BLaER1 (cell line): ENCODE measurements around the gene HS3ST1.
"Not testable (repeated sequence)": the region's sequence is repeated elsewhere in the genome, so short reads cannot be mapped to it uniquely, and the experiment has no call there.

Source experiments
- H3K27ac ChIP-seq: shearing (Covaris generic); formaldehyde crosslinking; 2 replicates; pipeline ENCODE4 v1.8.1; 2022
- H3K27me3 ChIP-seq: shearing (Covaris generic); formaldehyde crosslinking; 2 replicates; pipeline ENCODE4 v1.8.1; 2022
- H3K36me3 ChIP-seq: shearing (Covaris generic); formaldehyde crosslinking; 2 replicates; pipeline ENCODE4 v1.8.1; 2022
- H3K4me1 ChIP-seq: shearing (Covaris generic); formaldehyde crosslinking; 2 replicates; pipeline ENCODE4 v1.8.1; 2022
- H3K4me2 ChIP-seq: shearing (Covaris generic); formaldehyde crosslinking; 2 replicates; pipeline ENCODE4 v1.8.1; 2022
- H3K4me3 ChIP-seq: shearing (Covaris generic); formaldehyde crosslinking; 2 replicates; pipeline ENCODE4 v1.8.1; 2022
- H3K9ac ChIP-seq: shearing (Covaris generic); formaldehyde crosslinking; 2 replicates; pipeline ENCODE4 v1.8.1; 2022
- H3K9me3 ChIP-seq: shearing (Covaris generic); formaldehyde crosslinking; 2 replicates; pipeline ENCODE4 v1.8.1; 2022
- H4K20me1 ChIP-seq: shearing (Covaris generic); formaldehyde crosslinking; 2 replicates; pipeline ENCODE4 v1.8.1; 2022
- Cebpa-rat ChIP-seq: shearing (Covaris generic); IDR thresholded peaks from 2 replicates; pipeline ENCODE4 v1.8.1; 2022

Gene HS3ST1

DNA sequence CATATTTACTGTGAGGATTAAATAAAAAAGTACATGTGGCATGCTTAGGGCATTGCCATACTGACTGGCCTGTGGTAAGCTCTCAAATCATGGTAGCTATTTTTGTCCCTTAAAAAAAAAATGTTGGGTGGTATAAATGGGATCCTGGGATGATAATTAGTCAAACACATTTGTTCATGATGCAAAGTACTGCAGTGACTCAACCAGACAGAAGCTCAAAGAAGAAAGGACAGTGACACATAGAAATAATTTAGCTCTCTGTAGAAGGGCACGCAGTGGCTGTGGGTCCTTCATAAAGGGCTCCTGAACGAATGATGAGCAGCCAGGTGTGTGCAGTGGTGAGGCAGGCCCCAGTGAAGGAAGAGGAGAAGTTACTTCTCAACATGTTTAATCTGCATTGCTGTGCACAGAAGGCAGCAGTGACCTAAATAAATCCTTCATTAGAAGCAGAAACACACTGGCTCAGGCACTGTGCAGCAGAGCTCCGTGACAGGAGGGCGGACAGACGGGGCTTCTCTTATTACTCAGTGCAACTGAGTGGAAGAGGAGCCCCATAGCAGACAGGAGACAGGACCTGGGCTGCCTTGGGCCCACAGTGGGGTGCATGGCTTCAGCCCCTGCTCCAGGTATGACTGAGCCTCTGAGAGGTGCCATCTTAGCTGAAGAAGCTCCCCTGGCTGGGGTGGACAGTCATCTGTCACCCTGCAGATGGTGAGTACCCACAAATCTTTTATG, 20.3 kb downstream of the HS3ST1 start:
- H3K4me1 ChIP-seq: no peaks in the 10 kb centered on the region
- TF ChIP-seq Cebpa-rat: no peak
- no peaks in the 10 kb centered on the region for H3K36me3 ChIP-seq
- no peaks in the 10 kb centered on the region for H3K9me3 ChIP-seq
- H3K27me3 ChIP-seq: no peaks in the 10 kb centered on the region
- H3K27ac ChIP-seq: no peak overlapping the region
- no peak overlapping the region for H3K4me2 ChIP-seq
- no peak overlapping the region for H3K9ac ChIP-seq
- no peaks in the 10 kb centered on the region for H4K20me1 ChIP-seq
- H3K4me3 ChIP-seq: no peak overlapping the region

DNA sequence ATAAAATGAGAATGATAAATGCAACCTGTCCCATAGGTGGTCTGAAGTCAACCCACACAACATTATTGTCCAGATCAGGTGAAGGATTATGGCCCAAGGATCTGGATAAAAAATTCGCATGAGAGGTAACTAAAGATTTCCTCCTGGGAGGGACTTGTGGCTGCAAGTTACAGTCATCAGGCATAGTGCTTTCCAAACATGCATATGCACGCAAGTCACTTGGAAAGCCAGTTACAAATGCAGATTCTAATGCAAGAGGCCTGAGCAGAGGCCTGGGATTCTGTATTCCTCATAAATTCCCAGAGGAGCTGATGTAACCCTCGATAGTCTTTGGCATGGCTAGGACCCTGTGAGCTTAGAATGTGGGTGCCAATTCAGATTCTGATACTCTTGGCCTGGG, 21.1 kb downstream of the HS3ST1 start:
- H3K9me3 ChIP-seq: no peaks in the 10 kb centered on the region

DNA sequence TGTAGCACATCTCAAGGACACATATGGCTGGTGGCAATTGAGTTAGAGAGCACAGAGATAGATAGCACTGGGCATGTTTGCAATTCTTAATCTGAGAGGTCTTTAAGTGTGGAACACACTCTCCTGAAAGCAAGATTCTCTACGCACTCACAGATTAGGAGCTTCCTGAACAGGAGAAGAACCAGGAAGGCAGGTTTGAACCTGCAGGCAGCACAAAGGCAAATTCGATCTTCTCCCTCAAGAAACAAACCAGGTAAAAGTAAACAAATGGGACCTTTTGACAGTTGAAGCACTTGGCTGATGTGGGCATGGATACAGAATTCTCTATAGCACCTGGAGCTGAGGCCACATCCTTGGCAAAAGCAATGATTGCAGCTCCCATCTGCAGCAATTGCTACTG, 24.3 kb downstream of the HS3ST1 start:
- Histone ChIP-seq H3K4me2 (no peak overlapping the region), H3K4me1 (peaks cover 9% of the 10 kb centered on the region), H3K27ac (no peak overlapping the region), H3K9me3 (peaks cover 5% of the 10 kb centered on the region), H3K9ac (no peak overlapping the region), H3K36me3 (no peaks in the 10 kb centered on the region), H3K4me3 (no peak overlapping the region), H3K27me3 (no peaks in the 10 kb centered on the region), H4K20me1 (no peaks in the 10 kb centered on the region)
- TF ChIP-seq Cebpa-rat: no peak

More for the DNA sequence above, 21.1 kb downstream of the HS3ST1 start:
- Histone ChIP-seq H3K27ac (no peak overlapping the region), H3K4me1 (no peaks in the 10 kb centered on the region), H3K27me3 (no peaks in the 10 kb centered on the region), H3K36me3 (no peaks in the 10 kb centered on the region), H3K4me2 (no peak overlapping the region), H3K4me3 (no peak overlapping the region), H3K9ac (no peak overlapping the region), H4K20me1 (no peaks in the 10 kb centered on the region)
- TF ChIP-seq Cebpa-rat: no peak

DNA sequence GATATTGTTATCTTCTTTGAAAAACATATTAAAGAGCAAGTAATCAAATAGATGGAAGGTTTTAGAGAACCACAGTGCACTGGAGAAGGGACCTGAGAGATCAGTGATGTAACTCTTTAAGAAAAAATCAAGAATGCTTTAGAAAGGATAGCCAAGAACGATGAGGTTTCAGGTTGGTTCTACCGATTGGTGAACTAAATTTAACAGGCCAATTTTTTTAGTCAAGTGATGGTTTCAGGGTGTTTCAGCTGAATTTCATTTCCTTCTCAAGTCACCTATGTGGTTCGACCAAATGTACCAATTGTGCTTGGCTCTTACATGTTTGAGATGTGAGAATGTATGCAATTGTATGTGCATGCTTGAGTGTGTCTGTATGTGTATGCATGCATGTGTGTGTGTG, 26.5 kb downstream of the HS3ST1 start:
- no peak for TF ChIP-seq Cebpa-rat
- H3K27ac ChIP-seq: no peak overlapping the region
- H3K4me1 ChIP-seq: peaks cover 25% of the 10 kb centered on the region

DNA sequence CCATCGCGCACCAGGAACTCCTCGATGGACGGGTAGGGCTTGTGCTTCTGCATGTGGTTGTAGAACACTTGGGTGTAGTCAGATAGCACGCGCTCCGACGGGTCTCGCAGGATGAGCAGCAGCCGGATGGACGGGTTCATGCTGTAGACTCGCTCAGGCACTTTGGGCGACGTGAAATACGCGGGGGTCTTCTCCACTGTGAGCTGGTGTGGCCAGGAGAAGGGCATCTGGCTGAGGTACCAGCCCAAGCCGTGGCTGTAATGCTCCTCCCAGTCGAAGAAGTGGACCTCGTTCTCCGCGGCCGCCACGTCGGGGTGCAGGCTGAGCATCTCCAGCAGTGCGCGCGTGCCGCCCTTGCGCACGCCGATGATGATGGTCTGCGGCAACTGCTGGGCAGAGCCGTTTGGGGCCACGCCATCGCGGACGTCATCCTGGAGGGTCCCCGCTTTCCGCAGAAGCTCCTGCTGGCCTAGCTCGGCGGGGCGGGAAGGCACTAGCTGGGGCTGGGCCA, 29.2 kb downstream of the HS3ST1 start:
- no peak overlapping the region for H3K4me3 ChIP-seq
- H3K9ac ChIP-seq: no peak overlapping the region
- no peak overlapping the region for H3K27ac ChIP-seq
- H3K9me3 ChIP-seq: peaks cover 9% of the 10 kb centered on the region
- H3K4me1 ChIP-seq: peaks cover 25% of the 10 kb centered on the region
- no peaks in the 10 kb centered on the region for H3K27me3 ChIP-seq
- H4K20me1 ChIP-seq: no peaks in the 10 kb centered on the region
- no peak overlapping the region for H3K4me2 ChIP-seq
- H3K36me3 ChIP-seq: no peaks in the 10 kb centered on the region
- TF ChIP-seq Cebpa-rat: no peak

More for the DNA sequence above, 26.5 kb downstream of the HS3ST1 start:
- no peak overlapping the region for H3K9ac ChIP-seq
- H3K4me3 ChIP-seq: no peak overlapping the region
- H4K20me1 ChIP-seq: no peaks in the 10 kb centered on the region
- H3K9me3 ChIP-seq: peaks cover 9% of the 10 kb centered on the region
- H3K27me3 ChIP-seq: no peaks in the 10 kb centered on the region
- no peaks in the 10 kb centered on the region for H3K36me3 ChIP-seq
- no peak overlapping the region for H3K4me2 ChIP-seq

DNA sequence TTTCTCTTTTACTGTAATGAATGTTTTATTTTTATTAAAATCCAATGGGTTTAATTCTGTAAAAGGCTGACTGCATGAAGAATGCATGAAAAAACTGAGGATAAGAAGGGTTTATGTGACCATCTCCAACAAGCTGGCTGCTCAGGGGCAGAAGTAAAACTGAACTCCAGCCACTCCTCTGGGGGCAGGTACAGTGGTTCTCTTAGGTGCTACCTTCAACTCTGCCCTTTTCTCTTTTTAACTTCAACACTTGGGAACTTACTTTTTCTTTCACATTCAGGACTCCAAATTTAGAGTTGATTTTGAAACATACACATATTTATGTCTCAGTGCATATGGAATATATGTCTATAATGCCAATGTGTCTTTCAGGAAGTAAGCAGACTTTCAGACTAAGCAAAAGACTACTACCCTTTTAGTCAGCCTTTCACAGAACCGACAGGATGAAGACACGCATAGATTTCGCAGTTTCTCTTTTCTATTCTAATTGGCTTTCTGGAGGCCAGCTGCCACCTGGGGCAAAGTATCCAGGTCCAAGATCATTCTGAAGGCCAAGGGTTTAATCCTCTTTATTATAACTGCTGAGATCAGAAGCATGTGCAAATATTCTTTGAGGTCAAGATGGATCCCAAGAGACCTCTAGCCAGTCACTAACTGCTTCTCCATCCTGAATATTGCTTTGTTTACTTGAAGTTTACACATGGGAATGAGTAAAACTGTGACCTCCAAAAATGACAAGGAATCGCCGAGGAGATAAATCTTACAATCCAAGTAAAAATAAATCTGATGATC, 30.7 kb downstream of the HS3ST1 start:
- H3K9me3 ChIP-seq: peaks cover 9% of the 10 kb centered on the region

DNA sequence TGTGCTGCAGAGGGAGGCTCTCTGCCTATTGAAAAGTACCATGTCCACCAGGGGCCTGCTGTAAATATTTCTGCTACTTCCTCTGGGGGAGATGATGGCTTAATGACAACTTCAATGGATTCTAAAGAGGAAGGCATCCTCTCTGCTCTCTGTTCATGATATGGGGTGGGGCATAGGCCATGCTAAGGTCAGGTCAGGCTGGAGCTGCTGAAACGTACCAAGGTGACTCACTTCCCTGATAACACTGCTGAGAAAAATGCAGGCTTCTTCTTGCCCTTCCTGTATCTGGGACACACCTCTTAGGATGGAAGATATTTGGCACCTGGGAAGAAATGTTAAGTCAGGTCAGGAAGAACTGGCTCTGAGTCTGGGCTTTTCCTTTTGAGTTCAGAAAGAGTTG, 31.5 kb downstream of the HS3ST1 start:
- Histone ChIP-seq H4K20me1 (no peaks in the 10 kb centered on the region), H3K4me2 (no peak overlapping the region), H3K4me1 (peaks cover 25% of the 10 kb centered on the region), H3K9ac (no peak overlapping the region), H3K4me3 (no peak overlapping the region), H3K9me3 (peaks cover 9% of the 10 kb centered on the region), H3K27me3 (no peaks in the 10 kb centered on the region), H3K36me3 (no peaks in the 10 kb centered on the region), H3K27ac (no peak overlapping the region)
- no peak for TF ChIP-seq Cebpa-rat

More for the DNA sequence above, 30.7 kb downstream of the HS3ST1 start:
- Histone ChIP-seq H3K4me2 (peak overlapping the region; percentile 57), H3K4me1 (peaks cover 25% of the 10 kb centered on the region), H3K4me3 (no peak overlapping the region), H3K36me3 (no peaks in the 10 kb centered on the region), H4K20me1 (no peaks in the 10 kb centered on the region), H3K27ac (no peak overlapping the region), H3K9ac (no peak overlapping the region), H3K27me3 (no peaks in the 10 kb centered on the region)
- TF ChIP-seq Cebpa-rat: no peak

DNA sequence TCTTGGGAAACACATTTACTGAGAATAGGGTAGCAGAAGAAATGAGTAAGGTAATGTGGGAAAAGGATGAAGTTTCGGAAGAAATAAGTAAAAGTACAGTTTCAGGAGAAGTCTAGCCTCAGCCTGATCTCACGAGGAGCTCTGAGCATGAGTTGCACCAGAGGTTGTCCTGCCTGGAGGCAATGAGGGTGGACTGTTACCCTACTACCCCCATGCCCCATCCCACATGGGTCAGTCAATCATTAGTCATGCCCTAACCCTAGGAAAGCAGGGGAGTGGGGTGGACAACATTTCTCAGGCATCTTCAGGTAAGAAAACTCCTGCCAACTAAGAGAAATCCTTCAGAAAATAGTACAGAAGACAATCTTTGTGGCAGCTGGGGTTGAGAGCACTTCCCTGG, 35.1 kb downstream of the HS3ST1 start:
- Histone ChIP-seq H3K4me3 (no peak overlapping the region), H4K20me1 (no peaks in the 10 kb centered on the region), H3K36me3 (no peaks in the 10 kb centered on the region), H3K27ac (no peak overlapping the region), H3K4me2 (no peak overlapping the region), H3K9ac (no peak overlapping the region), H3K9me3 (no peaks in the 10 kb centered on the region), H3K27me3 (no peaks in the 10 kb centered on the region), H3K4me1 (peaks cover 10% of the 10 kb centered on the region)
- no peak for TF ChIP-seq Cebpa-rat

DNA sequence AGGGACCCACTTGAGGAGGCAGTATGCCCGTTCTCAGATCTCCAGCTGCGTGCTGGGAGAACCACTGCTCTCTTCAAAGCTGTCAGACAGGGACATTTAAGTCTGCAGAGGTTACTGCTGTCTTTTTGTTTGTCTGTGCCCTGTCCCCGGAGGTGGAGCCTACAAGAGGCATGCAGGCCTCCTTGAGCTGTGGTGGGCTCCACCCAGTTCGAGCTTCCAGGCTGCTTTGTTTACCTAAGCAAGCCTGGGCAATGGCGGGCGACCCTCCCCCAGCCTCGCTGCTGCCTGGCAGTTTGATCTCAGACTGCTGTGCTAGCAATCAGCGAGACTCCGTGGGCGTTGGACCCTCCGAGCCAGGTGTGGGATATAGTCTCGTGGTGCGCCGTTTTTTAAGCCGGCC, 44.6 kb downstream of the HS3ST1 start:
- H3K27me3 ChIP-seq, H3K9me3 ChIP-seq, H3K36me3 ChIP-seq, H3K4me1 ChIP-seq, H3K9ac ChIP-seq, H3K4me3 ChIP-seq, H4K20me1 ChIP-seq, H3K4me2 ChIP-seq, H3K27ac ChIP-seq: not testable (repeated sequence)

DNA sequence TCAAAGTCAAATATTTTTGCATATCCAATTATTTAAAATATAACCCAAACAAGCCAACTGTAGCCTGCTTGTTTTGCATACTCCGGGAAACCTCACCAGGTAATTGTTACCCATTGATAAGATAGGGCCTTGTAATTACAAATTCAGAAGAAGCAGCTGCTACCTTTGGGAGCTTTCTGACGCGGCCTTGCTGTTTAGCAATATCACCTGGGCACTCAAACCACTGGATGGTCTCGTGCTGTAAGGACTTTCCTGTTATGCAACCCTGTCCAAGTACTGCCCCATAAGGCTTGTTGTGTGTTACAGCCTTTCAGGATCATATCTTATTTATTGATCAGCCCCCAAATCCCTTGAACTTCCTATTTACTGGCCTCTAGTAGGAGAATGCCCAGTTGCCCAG, 52.1 kb downstream of the HS3ST1 start:
- H3K9ac ChIP-seq: no peak overlapping the region
- H3K4me3 ChIP-seq: no peak overlapping the region
- no peaks in the 10 kb centered on the region for H4K20me1 ChIP-seq
- no peaks in the 10 kb centered on the region for H3K36me3 ChIP-seq
- H3K27me3 ChIP-seq: no peaks in the 10 kb centered on the region
- no peak overlapping the region for H3K27ac ChIP-seq
- H3K4me1 ChIP-seq: no peaks in the 10 kb centered on the region
- H3K9me3 ChIP-seq: no peaks in the 10 kb centered on the region
- no peak for TF ChIP-seq Cebpa-rat
- H3K4me2 ChIP-seq: no peak overlapping the region
